ENCODE results near the gene LAMA4.

LAMA4 gene

DNA sequence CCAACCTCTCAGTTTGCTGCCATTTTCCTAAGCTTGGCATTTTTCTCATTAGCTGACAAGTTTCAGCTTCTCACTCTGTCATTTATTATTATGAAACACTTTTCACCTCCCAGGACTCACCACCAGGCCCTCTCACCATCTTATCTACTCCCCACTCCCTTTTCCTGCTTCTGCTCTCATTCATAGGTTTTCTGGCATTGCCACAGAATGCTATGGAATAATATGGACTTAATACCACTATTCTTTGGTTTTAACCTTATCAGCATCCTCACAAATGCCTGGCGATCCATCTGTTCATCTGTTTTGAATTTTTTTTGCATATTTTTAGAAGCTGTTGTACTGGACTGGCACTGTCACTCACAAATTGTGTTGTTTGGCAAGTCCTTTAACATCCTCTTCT is 16.4 kb upstream of the LAMA4 start:
- DNase-seq = no peak

DNA sequence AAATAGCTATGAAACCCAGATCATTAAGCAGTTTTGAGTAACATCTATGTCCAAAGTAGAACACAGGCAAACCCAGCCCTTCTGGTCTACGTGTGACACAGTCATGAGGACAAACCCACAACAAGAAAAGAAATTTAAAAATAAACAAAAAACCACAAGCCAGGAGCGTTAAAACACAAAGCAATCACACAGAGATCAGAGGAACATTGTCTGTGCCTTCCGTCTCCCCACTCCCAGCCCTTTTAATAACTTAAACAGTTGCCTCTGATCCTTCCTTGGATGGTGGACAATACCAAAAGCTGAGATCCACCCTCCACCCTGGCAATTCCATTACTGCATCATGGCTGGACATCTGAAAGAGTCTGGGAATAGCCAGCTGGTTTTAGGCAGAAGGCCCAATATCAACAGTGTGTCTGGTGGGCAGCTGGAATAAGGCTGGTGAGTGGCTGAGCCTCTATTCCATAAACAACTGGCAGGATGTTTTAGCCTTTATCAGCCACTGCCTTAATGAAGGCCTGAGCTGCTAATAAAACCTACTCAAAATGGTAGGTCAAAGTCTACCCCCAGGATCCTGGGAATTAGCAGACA is 15.7 kb upstream of the LAMA4 start:
- DNase-seq = no peak

DNA sequence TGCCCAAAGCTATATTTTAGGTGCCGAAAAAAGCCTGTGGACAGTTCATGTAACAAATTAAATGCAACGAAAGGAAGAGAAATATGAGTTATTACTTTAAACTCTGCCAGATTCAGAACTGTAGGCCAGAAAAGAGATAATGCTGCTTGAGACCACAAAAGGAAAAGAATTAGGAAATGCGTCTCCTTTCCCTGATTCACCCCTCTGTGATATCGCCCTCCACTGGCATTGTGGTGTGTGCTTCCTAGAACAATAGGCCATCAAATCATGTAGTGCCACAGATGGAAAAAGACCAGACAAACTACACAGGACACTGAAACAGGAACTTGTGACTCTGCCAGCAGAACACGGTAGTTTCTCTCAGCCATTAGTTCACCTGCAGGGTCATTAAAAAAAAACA is 14.7 kb upstream of the LAMA4 start:
- DNase-seq = no peak

DNA sequence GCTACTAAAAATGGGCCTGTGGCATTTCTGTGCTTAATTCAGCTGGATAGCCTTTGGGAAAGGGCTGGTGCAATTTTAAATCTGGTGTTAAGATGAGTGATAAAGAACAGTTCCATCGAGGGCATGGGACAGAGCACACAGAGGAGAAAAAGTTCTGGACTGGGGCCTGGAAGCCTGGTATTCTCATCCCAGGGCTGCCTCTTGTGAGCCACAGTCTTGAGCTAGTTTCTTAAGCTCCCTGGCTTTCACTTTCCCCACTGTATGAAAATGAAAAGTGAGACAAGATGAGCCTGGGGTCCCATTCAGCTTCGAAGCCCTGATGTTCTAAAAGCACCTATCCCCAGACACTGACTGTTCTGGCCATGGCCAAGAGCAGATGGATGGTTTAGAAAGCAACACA is 14.3 kb upstream of the LAMA4 start:
- no peak for DNase-seq

DNA sequence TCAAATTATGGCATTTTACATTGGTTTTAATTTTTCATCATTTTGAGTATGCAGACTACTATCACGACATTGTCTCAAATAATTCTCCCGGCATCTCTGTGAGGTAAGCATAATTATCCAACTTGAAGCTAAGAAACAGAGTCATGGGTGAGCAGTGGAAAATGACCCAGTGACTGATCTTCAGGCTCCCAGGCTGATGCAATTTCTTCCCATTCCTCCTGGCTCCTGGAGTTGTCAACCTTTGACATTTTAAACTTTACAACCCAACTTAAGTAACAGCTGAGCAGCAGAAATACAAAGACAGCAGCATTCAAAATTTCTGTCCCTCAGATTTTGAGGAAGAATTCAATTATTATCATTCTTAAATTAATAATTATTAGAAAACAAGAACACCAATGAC is 13.7 kb upstream of the LAMA4 start:
- no peak for DNase-seq

DNA sequence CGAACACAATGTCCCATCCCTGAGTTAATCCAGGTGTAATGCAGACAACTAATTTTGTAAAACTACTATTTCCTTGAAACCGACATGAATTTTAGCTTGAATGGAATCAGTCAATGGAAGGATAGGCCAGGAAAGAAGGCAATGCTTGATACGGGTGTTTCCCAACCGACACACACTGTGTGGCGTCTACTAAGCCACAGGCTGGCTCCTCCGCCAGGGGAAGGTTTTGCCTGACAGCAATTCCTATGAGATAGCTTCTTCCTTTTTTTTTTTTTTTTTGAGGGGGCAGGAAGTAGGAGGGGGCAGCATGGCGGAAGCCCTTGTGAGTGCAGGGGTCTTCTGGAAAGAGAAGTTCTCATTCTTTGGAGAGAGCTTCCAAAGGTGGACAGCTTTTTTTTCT is 12.0 kb upstream of the LAMA4 start:
- DNase-seq = no peak

DNA sequence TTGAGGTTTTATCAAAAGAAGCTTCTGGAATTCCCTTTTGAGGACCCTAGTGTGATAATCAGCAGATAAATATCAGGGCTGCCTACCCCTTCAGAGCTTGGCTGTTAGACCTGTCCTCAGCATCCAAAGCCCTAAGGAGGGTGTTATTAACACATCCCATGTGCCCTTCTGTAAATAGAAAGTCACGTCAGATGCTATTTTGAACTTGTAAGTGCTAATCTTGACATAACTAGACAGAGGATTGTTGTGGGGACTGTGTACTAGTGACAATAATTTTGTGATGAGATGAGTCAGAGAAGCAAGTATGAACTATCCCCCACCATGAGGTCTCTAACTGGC is 4.9 kb upstream of the LAMA4 start:
- no peak for DNase-seq

DNA sequence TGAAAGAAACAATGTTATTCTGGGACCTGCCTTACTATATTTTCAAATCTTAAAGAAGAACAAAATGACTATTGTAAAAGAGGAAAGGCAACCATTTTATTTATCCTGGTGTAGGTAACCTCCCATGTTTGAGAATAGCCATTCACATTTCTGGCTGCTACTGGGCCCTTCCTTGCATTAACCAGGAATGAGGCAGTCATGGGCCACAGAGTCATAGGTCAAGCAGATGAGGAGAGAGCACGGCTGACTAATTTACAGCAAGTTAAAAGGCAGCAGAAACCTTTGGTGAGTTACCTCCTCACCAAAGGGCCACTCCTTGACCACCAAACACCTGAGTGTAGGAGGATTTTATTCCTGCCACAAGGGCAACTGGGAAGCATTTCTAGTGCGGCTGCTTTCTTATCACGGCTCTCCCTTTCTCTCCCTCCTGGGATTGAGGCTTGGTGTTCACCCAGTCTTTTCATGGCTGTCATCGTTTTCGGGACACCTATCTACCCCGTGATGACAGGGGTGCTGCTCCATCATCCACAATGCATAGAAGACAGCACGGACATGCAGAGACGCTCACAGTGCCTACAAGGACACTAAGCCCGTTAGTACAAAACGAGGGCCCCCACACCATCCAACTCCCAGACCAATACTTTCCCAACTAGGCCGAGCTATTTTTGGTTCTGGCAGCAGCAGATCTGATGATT is 4.4 kb upstream of the LAMA4 start:
- no peak for DNase-seq

DNA sequence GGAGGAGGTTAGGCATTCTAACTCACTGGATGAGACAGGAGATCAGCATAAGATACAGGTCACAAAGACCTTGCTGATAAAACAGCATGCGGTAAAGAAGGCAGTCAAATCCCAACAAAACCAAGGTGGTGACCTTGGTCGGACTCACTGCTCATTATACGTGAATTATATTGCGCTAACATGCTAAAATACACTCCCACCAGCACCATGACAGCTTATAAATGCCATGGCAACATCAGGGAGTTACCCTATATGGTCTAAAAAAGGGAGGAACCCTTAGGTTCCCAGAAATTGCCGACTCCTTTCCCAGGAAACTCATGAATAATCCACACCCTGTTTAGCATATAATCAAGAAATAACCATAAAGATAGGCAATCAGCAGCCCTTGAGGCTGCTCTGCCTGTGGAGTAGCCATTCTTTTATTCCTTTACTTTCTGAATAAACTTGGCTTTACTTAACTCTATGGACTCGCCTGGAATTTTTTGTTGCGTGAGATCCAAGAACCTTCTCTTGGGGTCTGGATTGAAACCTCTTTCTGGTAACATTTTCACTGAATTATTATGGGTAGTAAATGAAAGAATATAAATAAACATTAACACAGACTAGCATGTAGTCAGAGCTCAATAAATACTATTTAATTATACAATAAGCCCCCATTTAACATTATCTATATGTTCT is 3.0 kb upstream of the LAMA4 start:
- DNase-seq = no peak

DNA sequence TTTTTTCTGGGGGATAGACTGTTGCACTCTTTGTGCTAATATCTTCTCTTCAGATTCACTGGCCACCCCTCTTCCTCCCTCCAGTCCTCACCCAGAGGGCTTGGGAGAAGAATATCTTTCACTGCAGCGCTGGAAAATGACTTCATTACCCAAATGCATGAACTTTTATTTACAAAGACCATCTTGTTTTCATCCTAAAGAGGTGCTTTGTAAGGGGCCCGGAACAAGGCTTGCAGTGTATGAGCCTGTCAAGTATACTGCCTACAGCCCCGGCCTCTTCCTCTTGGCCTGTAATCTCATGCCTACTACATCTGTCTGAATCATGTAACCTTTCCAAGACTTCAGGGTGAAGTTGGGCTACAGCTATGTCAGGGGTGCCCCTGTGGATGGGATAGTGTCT is 554 bp upstream of the LAMA4 start:
- no peak for DNase-seq

DNA sequence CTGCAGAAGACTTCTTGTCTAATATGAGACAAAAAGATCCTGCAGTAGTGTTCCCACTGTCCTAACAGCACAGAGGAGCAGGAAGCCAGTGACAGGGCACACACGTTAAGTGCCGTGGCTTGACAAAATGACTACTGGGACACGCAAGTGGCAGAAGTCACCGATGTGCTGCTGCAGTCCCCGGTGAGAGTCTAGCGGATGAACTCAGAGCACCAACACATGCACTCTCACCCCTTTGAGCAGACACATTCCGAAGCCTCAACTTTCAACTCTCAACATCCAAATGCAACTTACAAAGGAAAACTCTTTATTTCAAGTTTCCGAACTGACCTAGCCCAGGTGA is 898 bp downstream of the LAMA4 start:
- DNase-seq = no peak

DNA sequence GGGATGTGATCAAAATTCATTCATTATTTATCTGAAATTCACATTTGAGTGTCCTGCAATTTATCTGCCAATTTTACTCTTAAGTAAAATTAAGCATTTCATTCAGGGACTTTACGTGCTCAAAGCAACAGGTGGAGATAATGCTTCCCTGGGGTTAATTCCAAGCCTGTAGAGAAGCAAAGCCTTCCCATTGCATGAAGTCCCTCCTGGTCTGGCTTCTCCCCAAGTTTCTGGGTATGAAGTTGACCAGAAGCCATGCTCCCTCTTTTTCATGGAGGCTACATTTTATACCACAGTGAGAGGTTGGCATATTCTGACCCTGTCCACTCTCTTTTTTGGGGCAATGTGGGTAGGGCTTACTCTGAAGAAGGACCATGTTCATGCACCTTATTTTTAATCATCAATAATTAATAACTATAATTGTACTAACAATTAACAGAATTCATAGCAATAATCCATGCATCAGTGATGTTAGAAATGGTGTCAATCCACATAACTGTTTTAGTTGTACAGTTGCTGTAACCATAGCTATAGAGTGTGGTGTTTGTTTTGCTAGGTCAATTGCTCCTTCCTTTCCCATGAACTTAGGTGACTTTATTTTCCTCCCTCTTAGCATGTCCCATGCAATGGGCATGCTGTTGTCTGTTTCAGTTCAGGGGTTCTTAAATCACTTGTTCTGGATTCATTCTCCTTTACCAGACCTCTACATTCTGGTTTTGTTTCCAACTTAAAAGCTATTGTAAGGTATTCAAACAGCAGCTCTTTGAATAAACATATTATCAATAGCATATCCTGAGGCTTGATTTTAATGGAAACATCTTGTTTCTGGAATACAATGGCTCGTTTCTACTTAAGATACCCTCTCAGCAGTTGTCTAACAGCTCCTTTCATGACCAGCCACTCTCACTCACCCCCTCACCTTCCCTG is 1.5 kb downstream of the LAMA4 start:
- DNase-seq = no peak

DNA sequence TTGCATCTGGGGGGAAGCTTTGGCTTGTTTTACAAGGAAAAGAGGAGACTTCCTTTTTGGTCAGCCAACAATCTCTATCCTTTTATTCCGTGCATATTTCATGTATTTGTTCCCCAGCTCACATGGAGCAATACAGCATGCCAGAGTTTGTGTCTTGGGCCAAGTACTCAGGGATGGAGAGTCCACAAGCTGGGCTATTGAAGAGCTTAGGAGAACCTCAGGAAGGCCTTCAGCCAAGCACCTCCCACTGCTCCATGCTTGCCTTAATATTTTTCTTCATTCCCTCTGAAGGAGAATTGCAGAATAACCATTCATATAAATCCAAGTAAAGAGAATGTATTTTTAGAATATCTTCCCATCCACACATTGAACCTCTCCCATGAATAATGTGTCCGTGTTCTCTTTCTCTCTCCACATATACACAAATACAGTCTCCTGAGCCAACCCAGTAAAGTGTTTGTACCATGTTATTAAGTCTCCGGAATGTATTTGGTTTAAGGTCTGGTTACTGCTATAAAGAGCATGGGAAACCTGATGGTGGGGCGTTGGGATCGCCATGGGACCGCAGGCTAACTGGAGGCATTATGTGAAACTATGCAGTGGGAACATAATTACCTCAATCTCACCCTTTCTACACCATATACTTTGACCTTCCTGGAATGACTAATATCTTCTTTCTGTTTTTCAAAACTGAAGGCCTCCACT is 3.0 kb downstream of the LAMA4 start:
- DNase-seq = no peak

DNA sequence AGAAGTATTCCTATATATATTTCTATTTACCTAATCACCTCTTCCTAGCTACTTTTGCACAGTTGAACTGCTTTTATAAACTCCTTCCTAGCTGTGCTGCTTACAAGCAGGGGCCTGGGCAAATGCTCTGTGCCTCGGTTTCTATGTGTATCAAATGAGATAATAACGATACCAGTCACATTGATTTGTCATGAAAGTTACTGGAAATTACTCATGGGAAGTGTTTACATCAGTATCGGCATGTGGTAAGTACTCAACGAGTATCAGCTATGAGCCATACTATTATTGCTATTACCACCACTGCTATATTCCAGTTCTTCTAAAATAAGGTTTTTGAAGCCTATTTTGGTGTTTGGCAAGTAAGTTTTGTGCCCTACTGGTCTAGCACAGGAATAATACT is 4.9 kb downstream of the LAMA4 start:
- DNase-seq = no peak

DNA sequence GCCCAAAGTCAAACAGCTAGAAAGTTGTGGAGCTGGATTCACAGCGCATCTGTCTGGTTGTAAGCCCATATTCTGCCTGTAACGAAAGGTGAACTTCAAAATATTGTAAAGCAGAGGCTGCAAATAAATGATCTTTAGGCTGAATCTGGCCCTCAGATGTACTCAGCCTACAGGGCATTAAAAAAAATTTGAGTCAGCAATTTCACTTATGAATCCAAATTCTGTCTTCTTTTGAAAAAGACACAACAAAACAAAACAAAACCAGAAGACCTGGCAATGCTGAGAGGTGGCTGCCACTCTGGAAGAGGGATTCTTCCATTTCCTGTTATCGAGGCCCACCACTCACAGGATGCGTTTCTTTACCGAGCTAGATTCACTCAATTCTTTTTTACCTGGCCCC is 7.1 kb downstream of the LAMA4 start:
- no peak for DNase-seq

DNA sequence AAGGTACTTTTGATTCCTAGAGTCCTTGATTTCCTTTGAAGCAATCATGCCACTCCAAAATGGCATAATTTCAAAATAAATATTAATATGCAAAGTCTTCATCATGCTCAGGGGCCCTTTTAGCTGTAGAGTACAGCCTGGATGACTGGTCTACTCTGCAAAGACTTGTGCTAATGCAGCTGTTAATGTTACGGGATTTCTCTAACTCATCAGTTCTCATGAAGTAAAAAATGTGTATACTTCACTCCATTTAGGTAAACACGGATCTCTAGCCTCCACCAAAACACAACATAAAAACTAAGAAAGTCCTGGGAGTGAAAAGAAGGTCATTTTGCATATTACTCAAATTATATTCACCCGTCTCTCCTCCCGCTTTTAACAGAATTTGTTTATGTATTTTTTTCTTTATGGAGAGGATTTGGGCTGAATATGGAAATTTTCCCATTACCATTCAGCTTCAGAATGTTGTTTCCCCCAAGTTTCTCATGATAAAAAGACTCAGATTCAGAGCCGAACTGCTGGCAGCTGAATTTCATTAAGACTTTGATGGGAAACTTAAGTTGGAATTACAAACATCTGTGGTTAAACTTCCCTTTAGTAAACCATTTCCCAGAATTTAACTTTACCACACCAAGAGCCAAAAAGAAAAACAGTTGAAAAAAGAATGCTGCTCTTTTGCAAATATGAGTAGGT is 8.7 kb downstream of the LAMA4 start:
- no peak for DNase-seq

DNA sequence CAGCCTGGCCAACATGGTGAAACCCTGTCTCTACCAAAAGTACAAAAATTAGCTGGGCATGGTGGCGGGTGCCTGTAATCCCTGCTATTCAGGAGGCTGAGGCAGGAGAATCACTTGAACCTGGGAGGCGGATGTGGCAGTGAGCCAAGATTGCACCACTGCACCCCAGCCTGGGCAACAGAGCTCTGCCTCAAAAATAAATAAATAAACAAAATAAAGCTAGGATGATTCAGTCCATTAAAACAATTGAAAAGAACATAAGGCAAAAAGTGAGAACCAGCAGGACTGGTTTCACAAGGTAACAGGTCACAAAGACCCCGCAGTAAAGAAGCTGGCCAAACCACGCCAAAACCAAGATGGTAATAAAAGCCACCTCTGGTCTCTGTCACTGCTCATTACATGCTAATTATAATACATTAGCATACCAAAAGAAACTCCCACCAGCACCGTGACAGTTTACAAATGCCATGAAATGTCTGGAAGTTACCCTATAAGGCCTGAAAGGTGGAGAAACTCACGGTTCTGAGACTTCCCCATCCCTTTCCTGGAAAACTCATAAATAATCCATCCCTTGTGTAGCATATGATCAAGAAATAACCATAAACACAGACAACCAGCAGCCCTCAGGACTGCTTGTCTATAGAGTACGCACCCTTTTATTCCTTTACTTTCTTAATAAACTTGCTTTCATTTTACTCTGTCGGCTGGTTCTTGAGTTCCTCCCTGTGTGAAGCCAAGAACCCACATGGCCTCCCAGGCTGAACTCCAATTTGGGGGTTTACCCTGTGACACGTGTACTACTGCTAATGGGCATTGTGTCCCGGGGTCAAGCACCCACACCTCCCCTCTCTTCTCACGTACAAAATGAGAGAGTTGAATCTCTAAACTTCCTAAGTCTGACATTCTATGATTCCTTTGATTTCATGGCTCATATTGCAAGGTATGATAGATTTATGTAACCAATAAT is 10.2 kb downstream of the LAMA4 start:
- no peak for DNase-seq

DNA sequence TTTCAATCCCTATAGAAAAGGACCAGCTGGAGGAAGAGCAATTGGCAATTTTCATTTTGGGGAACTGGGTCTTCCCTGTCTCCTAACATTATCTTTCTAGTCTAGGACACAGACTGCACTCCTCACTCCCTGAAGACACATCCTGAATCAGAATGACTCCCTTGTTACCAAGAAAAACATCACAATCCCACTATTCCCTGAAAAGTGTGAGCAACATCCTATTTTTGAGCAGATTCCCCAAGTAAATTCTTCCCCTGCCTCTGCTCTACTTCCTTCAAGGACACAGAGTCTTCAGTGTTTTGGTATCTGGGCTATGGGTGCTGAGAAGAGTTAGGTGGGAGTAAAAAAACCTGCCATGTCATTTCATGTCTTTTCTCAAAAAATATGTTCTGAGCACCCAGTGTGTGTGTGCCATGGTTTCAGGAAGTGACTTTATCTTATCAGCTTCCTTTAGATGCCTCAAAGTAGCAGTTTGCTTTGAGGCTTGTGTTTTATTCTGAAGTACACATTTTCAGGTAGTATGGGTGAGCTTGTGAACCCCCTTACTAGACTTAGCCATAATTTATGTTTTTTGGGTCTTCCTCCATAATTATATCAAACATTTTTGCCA is 12.4 kb downstream of the LAMA4 start:
- DNase-seq = no peak

DNA sequence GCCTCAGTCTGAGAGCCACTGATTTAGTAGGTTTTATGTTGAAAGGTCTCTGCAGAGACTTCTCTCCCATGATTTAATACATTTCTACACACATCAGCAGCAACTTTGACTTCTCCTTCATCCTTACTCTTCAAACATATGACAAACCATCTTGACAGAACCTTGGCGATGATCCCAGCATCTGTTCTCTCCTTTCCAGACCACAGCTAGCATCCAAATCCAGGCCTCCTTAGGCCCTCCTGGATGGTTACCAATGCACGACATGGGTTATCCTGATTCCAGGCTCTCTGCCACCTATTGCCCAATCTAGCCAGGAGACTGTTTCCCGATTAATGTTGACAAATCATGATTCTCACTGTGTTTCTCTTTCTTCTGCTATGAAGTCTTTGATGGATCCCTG is 16.8 kb downstream of the LAMA4 start:
- DNase-seq = no peak

DNA sequence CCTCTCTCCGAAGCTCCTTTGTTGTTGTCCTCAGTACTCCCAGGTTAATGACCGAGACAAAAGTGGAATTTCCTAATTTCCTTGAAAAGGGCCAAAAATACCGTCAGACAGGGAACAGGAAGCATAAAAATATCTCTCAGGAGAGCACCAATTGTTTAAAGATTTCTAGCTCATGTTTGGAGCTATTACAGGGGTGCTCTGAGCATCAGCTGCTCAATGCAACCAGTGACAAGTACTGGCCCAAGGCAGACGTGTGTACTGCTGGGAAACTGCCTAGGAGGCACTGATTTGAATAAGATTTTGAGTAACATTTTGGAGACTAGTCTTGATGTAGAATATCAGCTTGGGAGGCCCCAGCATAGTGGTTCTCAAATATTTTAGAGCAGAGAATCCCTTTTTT is 17.3 kb downstream of the LAMA4 start:
- no peak for DNase-seq

DNA sequence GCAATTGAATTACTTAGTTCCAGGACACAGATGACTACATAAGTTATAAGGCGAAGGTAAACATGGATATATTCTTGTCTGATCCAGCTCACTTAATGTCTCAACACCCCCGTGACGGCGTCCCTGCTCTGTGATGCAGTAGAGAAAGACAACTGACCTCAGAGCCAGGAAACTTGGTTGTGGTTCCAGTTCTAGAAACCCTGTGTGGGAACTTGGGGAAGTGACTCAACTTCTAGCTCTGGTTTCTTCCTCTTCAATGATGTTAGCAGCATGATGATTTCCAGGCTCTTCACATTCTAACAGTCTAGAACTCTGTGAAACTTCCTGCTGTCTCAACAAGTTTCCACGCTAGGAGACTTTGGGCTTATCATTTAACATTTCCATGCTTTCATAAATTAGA is 18.4 kb downstream of the LAMA4 start:
- no peak for DNase-seq
